ENCODE measurements around the gene TMEM150B. TPM values are rescaled to one million over a fixed set of nuclear protein-coding genes. Genes with fewer than 3 reads are reported as not detected.
A peak's percentile ranks its signal among the peaks of the same experiment; 100 is the strongest.

TMEM150B gene
- total and polyA plus RNA-seq, 2 of the 13 experiments (the other 11 are each of a cell fraction or from before 2014, with no cell fraction given), result 1.3 to 1.8 TPM

DNA sequence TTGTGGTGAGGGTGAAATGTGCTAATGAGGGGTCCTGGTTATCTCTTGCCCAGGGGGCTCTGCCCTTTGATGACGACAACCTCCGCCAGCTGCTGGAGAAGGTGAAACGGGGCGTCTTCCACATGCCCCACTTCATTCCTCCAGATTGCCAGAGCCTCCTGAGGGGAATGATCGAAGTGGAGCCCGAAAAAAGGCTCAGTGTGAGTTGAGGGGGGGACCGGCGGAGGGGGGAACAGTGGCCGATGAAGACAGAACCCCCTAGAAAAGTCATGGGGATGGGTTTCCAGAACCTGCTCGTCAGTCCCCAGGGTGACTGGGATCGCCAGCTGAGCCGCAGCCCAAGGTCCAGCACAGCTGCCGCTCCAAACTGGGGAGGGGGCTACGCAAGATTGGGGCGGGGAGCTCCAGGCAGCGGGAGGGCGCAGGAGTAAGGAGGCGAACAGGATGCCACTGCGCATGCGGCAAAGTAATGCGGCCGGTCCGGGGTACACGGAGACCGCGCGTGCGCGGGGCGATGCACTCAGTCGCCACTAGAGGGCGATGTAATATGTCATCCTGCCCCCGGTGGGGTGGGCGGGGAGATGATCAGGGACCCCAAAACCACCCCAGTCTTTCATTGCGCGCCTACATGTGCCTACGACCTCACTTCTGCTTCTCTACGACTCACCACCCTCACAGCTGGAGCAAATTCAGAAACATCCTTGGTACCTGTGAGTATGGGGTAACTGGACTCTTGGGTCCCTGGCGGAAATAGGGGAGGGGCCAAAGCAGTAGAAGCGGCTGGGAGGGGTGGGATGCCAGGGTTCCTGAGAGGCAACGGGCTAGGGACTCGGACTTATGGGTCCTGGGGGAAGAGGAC is 23.5 kb downstream of the TMEM150B start (continued):
- TF ChIP-seq NR3C1 (CRISPR knock-in tag; IDR thresholded peaks at IDR 0.05), result no peak
- no peak for TF ChIP-seq STAT5B (CRISPR knock-in tag; IDR thresholded peaks at IDR 0.05)
- TF ChIP-seq CEBPB (IDR thresholded peaks at IDR 0.05; ENCODE audit: borderline replicate concordance, low read depth, low read length), result no peak
- TF ChIP-seq, protein P1, sequence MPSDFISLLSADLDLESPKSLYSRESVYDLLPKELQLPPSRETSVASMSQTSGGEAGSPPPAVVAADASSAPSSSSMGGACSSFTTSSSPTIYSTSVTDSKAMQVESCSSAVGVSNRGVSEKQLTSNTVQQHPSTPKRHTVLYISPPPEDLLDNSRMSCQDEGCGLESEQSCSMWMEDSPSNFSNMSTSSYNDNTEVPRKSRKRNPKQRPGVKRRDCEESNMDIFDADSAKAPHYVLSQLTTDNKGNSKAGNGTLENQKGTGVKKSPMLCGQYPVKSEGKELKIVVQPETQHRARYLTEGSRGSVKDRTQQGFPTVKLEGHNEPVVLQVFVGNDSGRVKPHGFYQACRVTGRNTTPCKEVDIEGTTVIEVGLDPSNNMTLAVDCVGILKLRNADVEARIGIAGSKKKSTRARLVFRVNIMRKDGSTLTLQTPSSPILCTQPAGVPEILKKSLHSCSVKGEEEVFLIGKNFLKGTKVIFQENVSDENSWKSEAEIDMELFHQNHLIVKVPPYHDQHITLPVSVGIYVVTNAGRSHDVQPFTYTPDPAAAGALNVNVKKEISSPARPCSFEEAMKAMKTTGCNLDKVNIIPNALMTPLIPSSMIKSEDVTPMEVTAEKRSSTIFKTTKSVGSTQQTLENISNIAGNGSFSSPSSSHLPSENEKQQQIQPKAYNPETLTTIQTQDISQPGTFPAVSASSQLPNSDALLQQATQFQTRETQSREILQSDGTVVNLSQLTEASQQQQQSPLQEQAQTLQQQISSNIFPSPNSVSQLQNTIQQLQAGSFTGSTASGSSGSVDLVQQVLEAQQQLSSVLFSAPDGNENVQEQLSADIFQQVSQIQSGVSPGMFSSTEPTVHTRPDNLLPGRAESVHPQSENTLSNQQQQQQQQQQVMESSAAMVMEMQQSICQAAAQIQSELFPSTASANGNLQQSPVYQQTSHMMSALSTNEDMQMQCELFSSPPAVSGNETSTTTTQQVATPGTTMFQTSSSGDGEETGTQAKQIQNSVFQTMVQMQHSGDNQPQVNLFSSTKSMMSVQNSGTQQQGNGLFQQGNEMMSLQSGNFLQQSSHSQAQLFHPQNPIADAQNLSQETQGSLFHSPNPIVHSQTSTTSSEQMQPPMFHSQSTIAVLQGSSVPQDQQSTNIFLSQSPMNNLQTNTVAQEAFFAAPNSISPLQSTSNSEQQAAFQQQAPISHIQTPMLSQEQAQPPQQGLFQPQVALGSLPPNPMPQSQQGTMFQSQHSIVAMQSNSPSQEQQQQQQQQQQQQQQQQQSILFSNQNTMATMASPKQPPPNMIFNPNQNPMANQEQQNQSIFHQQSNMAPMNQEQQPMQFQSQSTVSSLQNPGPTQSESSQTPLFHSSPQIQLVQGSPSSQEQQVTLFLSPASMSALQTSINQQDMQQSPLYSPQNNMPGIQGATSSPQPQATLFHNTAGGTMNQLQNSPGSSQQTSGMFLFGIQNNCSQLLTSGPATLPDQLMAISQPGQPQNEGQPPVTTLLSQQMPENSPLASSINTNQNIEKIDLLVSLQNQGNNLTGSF (CRISPR knock-in tag; IDR thresholded peaks at IDR 0.05), result no peak
- no peak for TF ChIP-seq ZNF562 (CRISPR knock-in tag; IDR thresholded peaks at IDR 0.05; ENCODE audit: borderline replicate concordance)
- no peak for TF ChIP-seq BRD4 (CRISPR knock-in tag; IDR thresholded peaks at IDR 0.05)
- 0 out of 2 replicates have a peak, but pooled peaks have one; percentile 36 for TF ChIP-seq ZNF343 (CRISPR knock-in tag; IDR thresholded peaks at IDR 0.05)
- TF ChIP-seq MTA1 (CRISPR knock-in tag; IDR thresholded peaks at IDR 0.05; ENCODE audit: borderline replicate concordance), result peak; percentile 66; the same call in 1 of the 2 replicates
- TF ChIP-seq, protein P2, sequence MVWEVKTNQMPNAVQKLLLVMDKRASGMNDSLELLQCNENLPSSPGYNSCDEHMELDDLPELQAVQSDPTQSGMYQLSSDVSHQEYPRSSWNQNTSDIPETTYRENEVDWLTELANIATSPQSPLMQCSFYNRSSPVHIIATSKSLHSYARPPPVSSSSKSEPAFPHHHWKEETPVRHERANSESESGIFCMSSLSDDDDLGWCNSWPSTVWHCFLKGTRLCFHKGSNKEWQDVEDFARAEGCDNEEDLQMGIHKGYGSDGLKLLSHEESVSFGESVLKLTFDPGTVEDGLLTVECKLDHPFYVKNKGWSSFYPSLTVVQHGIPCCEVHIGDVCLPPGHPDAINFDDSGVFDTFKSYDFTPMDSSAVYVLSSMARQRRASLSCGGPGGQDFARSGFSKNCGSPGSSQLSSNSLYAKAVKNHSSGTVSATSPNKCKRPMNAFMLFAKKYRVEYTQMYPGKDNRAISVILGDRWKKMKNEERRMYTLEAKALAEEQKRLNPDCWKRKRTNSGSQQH (CRISPR knock-in tag; IDR thresholded peaks at IDR 0.05; ENCODE audit: low read depth), result no peak
- TF ChIP-seq PAWR (CRISPR knock-in tag; IDR thresholded peaks at IDR 0.05; ENCODE audit: borderline replicate concordance), result no peak
- TF ChIP-seq NFATC3 (CRISPR knock-in tag; IDR thresholded peaks at IDR 0.05), result no peak
- TF ChIP-seq HOXA3 (CRISPR knock-in tag; IDR thresholded peaks at IDR 0.05), result peak; percentile 46
- no peak for TF ChIP-seq ATM (IDR thresholded peaks at IDR 0.05; ENCODE audit: borderline replicate concordance)
- TF ChIP-seq MLLT10 (CRISPR knock-in tag; IDR thresholded peaks at IDR 0.05), result no peak
- TF ChIP-seq SP1 (IDR thresholded peaks at IDR 0.05), result no peak
- TF ChIP-seq SP1 (CRISPR knock-in tag; IDR thresholded peaks at IDR 0.05), result 0 out of 2 replicates have a peak, but pooled peaks have one; percentile 44
- TF ChIP-seq NFE2 (CRISPR knock-in tag; IDR thresholded peaks at IDR 0.05), result no peak
- TF ChIP-seq, protein P3, sequence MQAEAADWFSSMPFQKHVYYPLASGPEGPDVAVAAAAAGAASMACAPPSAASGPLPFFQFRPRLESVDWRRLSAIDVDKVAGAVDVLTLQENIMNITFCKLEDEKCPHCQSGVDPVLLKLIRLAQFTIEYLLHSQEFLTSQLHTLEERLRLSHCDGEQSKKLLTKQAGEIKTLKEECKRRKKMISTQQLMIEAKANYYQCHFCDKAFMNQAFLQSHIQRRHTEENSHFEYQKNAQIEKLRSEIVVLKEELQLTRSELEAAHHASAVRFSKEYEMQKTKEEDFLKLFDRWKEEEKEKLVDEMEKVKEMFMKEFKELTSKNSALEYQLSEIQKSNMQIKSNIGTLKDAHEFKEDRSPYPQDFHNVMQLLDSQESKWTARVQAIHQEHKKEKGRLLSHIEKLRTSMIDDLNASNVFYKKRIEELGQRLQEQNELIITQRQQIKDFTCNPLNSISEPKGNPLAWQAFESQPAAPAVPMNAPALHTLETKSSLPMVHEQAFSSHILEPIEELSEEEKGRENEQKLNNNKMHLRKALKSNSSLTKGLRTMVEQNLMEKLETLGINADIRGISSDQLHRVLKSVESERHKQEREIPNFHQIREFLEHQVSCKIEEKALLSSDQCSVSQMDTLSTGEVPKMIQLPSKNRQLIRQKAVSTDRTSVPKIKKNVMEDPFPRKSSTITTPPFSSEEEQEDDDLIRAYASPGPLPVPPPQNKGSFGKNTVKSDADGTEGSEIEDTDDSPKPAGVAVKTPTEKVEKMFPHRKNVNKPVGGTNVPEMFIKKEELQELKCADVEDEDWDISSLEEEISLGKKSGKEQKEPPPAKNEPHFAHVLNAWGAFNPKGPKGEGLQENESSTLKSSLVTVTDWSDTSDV (CRISPR knock-in tag; IDR thresholded peaks at IDR 0.05), result peak; percentile 43; the same call in 1 of the 2 replicates
- 0 out of 2 replicates have a peak, but pooled peaks have one; percentile 14 for TF ChIP-seq CBX5 (CRISPR knock-in tag; IDR thresholded peaks at IDR 0.05; ENCODE audit: borderline replicate concordance)
- TF ChIP-seq, protein P4, sequence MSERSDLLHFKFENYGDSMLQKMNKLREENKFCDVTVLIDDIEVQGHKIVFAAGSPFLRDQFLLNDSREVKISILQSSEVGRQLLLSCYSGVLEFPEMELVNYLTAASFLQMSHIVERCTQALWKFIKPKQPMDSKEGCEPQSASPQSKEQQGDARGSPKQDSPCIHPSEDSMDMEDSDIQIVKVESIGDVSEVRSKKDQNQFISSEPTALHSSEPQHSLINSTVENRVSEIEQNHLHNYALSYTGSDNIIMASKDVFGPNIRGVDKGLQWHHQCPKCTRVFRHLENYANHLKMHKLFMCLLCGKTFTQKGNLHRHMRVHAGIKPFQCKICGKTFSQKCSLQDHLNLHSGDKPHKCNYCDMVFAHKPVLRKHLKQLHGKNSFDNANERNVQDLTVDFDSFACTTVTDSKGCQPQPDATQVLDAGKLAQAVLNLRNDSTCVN (CRISPR knock-in tag; IDR thresholded peaks at IDR 0.05; ENCODE audit: borderline replicate concordance), result no peak

Data from HepG2 (cell line).